Measurements from ENCODE around the gene OR2W1.

DNA sequence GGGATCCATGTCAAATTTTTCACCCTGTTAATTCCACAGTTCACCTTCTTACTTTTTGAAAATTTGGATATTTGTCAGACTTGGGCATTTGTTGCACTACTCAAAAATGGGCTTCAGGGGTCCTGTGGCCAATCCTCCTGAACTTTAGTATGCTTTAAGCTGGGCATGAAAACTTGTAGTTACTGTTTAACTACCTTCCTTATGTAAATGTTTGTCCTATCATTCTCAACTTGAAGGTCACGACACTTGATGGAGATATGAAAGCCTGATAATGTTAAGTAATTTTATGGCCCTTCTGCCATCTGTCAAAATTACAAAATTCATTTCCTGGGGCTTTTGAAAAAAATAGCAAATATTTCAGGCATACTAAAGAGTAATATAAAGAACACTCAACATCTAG lies 35.6 kb downstream of the OR2W1 start:
- TF ChIP-seq, protein P1, sequence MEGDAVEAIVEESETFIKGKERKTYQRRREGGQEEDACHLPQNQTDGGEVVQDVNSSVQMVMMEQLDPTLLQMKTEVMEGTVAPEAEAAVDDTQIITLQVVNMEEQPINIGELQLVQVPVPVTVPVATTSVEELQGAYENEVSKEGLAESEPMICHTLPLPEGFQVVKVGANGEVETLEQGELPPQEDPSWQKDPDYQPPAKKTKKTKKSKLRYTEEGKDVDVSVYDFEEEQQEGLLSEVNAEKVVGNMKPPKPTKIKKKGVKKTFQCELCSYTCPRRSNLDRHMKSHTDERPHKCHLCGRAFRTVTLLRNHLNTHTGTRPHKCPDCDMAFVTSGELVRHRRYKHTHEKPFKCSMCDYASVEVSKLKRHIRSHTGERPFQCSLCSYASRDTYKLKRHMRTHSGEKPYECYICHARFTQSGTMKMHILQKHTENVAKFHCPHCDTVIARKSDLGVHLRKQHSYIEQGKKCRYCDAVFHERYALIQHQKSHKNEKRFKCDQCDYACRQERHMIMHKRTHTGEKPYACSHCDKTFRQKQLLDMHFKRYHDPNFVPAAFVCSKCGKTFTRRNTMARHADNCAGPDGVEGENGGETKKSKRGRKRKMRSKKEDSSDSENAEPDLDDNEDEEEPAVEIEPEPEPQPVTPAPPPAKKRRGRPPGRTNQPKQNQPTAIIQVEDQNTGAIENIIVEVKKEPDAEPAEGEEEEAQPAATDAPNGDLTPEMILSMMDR (IDR thresholded peaks at IDR 0.05): no peak
- no peak for TF ChIP-seq POLR2A (IDR thresholded peaks at IDR 0.05)
